GM23338 (cell line): ENCODE measurements around the gene SSH2. TPM values are rescaled to one million over a fixed set of nuclear protein-coding genes. Genes with fewer than 3 reads are reported as not detected.

Experiments
- ATAC-seq: fragments of 200-7000 bp; cut with Tn5 transposase; 3 replicates; pipeline ENCODE4 v1.9.1; 2020
- DNase-seq: peaks from one replicate; pipeline ENCODE4 v3.0.0-alpha.2; 2015; ENCODE audit warnings: low spot score
- H2AFZ ChIP-seq: fragments of 200-600 bp; sonication (generic); 2 replicates; pipeline ENCODE4 v1.8.0; 2016; ENCODE audit warnings: antibody characterized with exemption, mild to moderate bottlenecking, moderate library complexity
- H3F3A ChIP-seq: fragments of 200-600 bp; sonication (generic); replicated peaks from 2 replicates; pipeline ENCODE4 v1.8.0; 2017; ENCODE audit warnings: antibody characterized with exemption, mixed run types, low read depth
- H3K27ac ChIP-seq: fragments of 200-600 bp; sonication (generic); 2 replicates; pipeline ENCODE4 v1.6.1; 2016; ENCODE audit warnings: low read depth
- H3K27me3 ChIP-seq: fragments of 200-600 bp; sonication (generic); 2 replicates; pipeline ENCODE4 v1.8.0; 2016; ENCODE audit warnings: mild to moderate bottlenecking, mixed run types, moderate library complexity; ENCODE audit not compliant: insufficient read depth
- H3K36me3 ChIP-seq: fragments of 200-600 bp; sonication (generic); 2 replicates; pipeline ENCODE4 v1.8.0; 2016; ENCODE audit warnings: mild to moderate bottlenecking; ENCODE audit not compliant: insufficient read depth
- H3K4me1 ChIP-seq: fragments of 200-600 bp; sonication (generic); 2 replicates; pipeline ENCODE4 v1.8.0; 2016; ENCODE audit warnings: mild to moderate bottlenecking, moderate library complexity; ENCODE audit not compliant: insufficient read depth
- H3K4me2 ChIP-seq: fragments of 200-600 bp; sonication (generic); 2 replicates; pipeline ENCODE4 v1.7.1; 2017; ENCODE audit warnings: mixed run types
- H3K4me3 ChIP-seq: fragments of 200-600 bp; sonication (generic); 2 replicates; pipeline ENCODE4 v1.6.1; 2016; ENCODE audit warnings: mixed run types
- H3K79me2 ChIP-seq: fragments of 200-600 bp; sonication (generic); replicated peaks from 2 replicates; pipeline ENCODE4 v1.8.0; 2017; ENCODE audit warnings: mild to moderate bottlenecking; ENCODE audit not compliant: insufficient read depth
- H3K9me2 ChIP-seq: fragments of 200-600 bp; sonication (generic); 2 replicates; pipeline ENCODE4 v1.8.0; 2017; ENCODE audit not compliant: insufficient read depth
- H4K20me1 ChIP-seq: fragments of 200-600 bp; sonication (generic); replicated peaks from 2 replicates; pipeline ENCODE4 v1.8.0; 2017; ENCODE audit warnings: mild to moderate bottlenecking; ENCODE audit not compliant: insufficient read depth
- H3K27ac Mint-ChIP-seq: 2 replicates; pipeline ENCODE4 v1.8.0; 2020; ENCODE audit warnings: inconsistent platforms, mild to moderate bottlenecking, moderate library complexity, mixed read lengths
- H3K27me3 Mint-ChIP-seq: 3 replicates; pipeline ENCODE4 v1.8.0; 2022; ENCODE audit warnings: low read depth, mild to moderate bottlenecking, moderate library complexity, mixed read lengths, inconsistent platforms; ENCODE audit not compliant: insufficient read depth, poor library complexity
- H3K36me3 Mint-ChIP-seq: 3 replicates; pipeline ENCODE4 v1.8.0; 2021; ENCODE audit warnings: low read depth, mild to moderate bottlenecking, inconsistent platforms, moderate library complexity, mixed read lengths
- H3K4me1 Mint-ChIP-seq: 3 replicates; pipeline ENCODE4 v1.8.0; 2020; ENCODE audit warnings: mild to moderate bottlenecking, inconsistent platforms, mixed read lengths
- H3K4me3 Mint-ChIP-seq: 3 replicates; pipeline ENCODE4 v1.8.0; 2021; ENCODE audit warnings: moderate library complexity, mild to moderate bottlenecking, inconsistent platforms, mixed read lengths
- H3K9me3 Mint-ChIP-seq: 3 replicates; pipeline ENCODE4 v1.8.0; 2020; ENCODE audit warnings: moderate library complexity, mild to moderate bottlenecking, inconsistent platforms, mixed read lengths
- CTCF ChIP-seq, 2 experiments: fragments of 200-600 bp in 1 of 2; sonication (generic) in 1 of 2; conservative IDR thresholded peaks; 2 replicates each; pipeline versions ENCODE4 v1.5.1 to v1.6.1; 2016 to 2017; ENCODE audit warnings: antibody characterized with exemption in 2 of 2, low read depth in 2 of 2, mild to moderate bottlenecking in 2 of 2, moderate library complexity in 1 of 2
- ETS1 ChIP-seq: IDR thresholded peaks from 2 replicates; pipeline ENCODE4 v1.6.1; 2016; ENCODE audit warnings: antibody characterized with exemption
- JUNB ChIP-seq: IDR thresholded peaks from one replicate; pipeline ENCODE4 v1.6.1; 2016; ENCODE audit warnings: antibody characterized with exemption; ENCODE audit not compliant: unreplicated experiment
- NANOG ChIP-seq: IDR thresholded peaks from 2 replicates; pipeline ENCODE4 v1.6.1; 2016; ENCODE audit warnings: antibody characterized with exemption, borderline replicate concordance
- REST ChIP-seq: IDR thresholded peaks from one replicate; pipeline ENCODE4 v1.6.1; 2018; ENCODE audit warnings: antibody characterized with exemption; ENCODE audit not compliant: unreplicated experiment
- STAT1 ChIP-seq: IDR thresholded peaks from one replicate; pipeline ENCODE4 v1.6.1; 2016; ENCODE audit warnings: antibody characterized with exemption; ENCODE audit not compliant: unreplicated experiment
- ZNF114 ChIP-seq: fragments of 250-450 bp; sonication (Bioruptor Pico); IDR thresholded peaks from 2 replicates; pipeline ENCODE4 v1.5.0; 2020; ENCODE audit warnings: mild to moderate bottlenecking, moderate library complexity
- ZNF331 ChIP-seq: fragments of 250-450 bp; sonication (Bioruptor Pico); IDR thresholded peaks from 2 replicates; pipeline ENCODE4 v1.5.0; 2020; ENCODE audit warnings: low read depth, mild to moderate bottlenecking, moderate library complexity
- ZNF462 ChIP-seq: fragments of 250-450 bp; sonication (Bioruptor Pico); IDR thresholded peaks from 2 replicates; pipeline ENCODE4 v1.5.0; 2020; ENCODE audit warnings: mild to moderate bottlenecking, moderate library complexity
- polyA plus RNA-seq: library from polyadenylated mRNA; unstranded; fragments of >200 nt; fragmentation: Nextera tagmentation; extraction: Ambion mirVana; gene quantifications from 2 replicates; pipeline ENCODE4 v1.2.1, GENCODE V29; 2016
- total RNA-seq: library from RNA; depleted of rRNA; stranded (reverse); fragments of >200 nt; shearing (Covaris generic); gene quantifications from 2 replicates; pipeline ENCODE4 v1.2.3, GENCODE V29; 2014

The SSH2 gene
- total and polyA plus RNA-seq, 2 experiments from 2014 or later = 9.9 to 12.1 TPM

GRCh38 chr17:29789196-29790170 lies 140.5 kb downstream of the SSH2 start:
- H3K4me3 ChIP-seq = no peak overlapping the region
- no peaks in the 10 kb centered on the region for H3K36me3 ChIP-seq
- H4K20me1 ChIP-seq = no peaks in the 10 kb centered on the region
- H3K4me2 ChIP-seq = no peak overlapping the region
- DNase-seq (no peak), ATAC-seq (peak; percentile 43)
- H3K27me3 ChIP-seq = no peaks in the 10 kb centered on the region
- Mint-ChIP-seq H3K36me3 (0 out of 3 replicates have a peak, but pooled peaks cover 3% of the 10 kb centered on the region), H3K4me3 (no peak overlapping the region), H3K4me1 (peaks cover 34% of the 10 kb centered on the region), H3K9me3 (no peaks in the 10 kb centered on the region), H3K27ac (no peak overlapping the region; the same call in 1 of the 2 replicates), H3K27me3 (peaks cover 4% of the 10 kb centered on the region)
- H3K27ac ChIP-seq = no peak overlapping the region
- H3F3A ChIP-seq = no peaks in the 10 kb centered on the region
- no peaks in the 10 kb centered on the region for H3K4me1 ChIP-seq
- H3K79me2 ChIP-seq = no peaks in the 10 kb centered on the region
- no peak for TF ChIP-seq REST
- TF ChIP-seq JUNB = no peak
- TF ChIP-seq NANOG = no peak
- TF ChIP-seq ZNF462 (CRISPR knock-in tag) = no peak
- no peak for TF ChIP-seq CTCF (conservative IDR thresholded peaks at IDR 0.05; ENCODE audit: low read depth in 2 of 2)
- no peak for TF ChIP-seq ETS1
- TF ChIP-seq STAT1 = no peak
- no peak for TF ChIP-seq ZNF114 (CRISPR knock-in tag)
- no peak for TF ChIP-seq ZNF331
- no peak overlapping the region for H2AFZ ChIP-seq
- no peaks in the 10 kb centered on the region; the same call in 1 of the 2 replicates for H3K9me2 ChIP-seq
